Spleen (tissue), 11 donors: Measurements from ENCODE around the gene RNF130. TPM values are rescaled to one million over a fixed set of nuclear protein-coding genes. Genes with fewer than 3 reads are reported as not detected.

Experiments used
- DNase-seq: peaks from one replicate; pipeline ENCODE4 v3.0.0-alpha.2; 2020
- H3K27ac ChIP-seq, 8 donors: fragments of 200-600 bp; sonication (generic) in 7 of 8; 1 replicate in 4 of 8; 2 replicates in 4 of 8; pipeline versions ENCODE4 v1.5.0 to v1.8.0; 2016 to 2021; ENCODE audit warnings: inconsistent platforms in 4 of 8, mild to moderate bottlenecking in 4 of 8, moderate library complexity in 1 of 8
- H3K27me3 ChIP-seq, 7 donors: fragments of 200-600 bp; sonication (generic) in 6 of 7; replicated peaks in 1 of 7; 1 replicate in 4 of 7; 2 replicates in 3 of 7; pipeline versions ENCODE4 v1.5.0 to v1.8.0; 2016 to 2021; ENCODE audit warnings: inconsistent platforms in 3 of 7, mild to moderate bottlenecking in 1 of 7
- H3K36me3 ChIP-seq, 6 donors: fragments of 200-600 bp; sonication (generic) in 5 of 6; 1 replicate in 4 of 6; 2 replicates in 2 of 6; pipeline versions ENCODE4 v1.5.0 to v1.8.0; 2016 to 2021; ENCODE audit warnings: inconsistent platforms in 2 of 6
- H3K4me1 ChIP-seq, 6 donors: fragments of 200-600 bp; sonication (generic) in 5 of 6; 1 replicate in 3 of 6; 2 replicates in 3 of 6; pipeline versions ENCODE4 v1.5.0 to v1.8.0; 2016 to 2021; ENCODE audit warnings: inconsistent platforms in 3 of 6
- H3K4me3 ChIP-seq, 8 donors: fragments of 200-600 bp; sonication (generic) in 7 of 8; 1 replicate in 4 of 8; 2 replicates in 4 of 8; pipeline versions ENCODE4 v1.5.0 to v1.8.0; 2016 to 2021; ENCODE audit warnings: inconsistent platforms in 4 of 8, mild to moderate bottlenecking in 4 of 8, moderate library complexity in 2 of 8
- H3K9me3 ChIP-seq, 8 donors: fragments of 200-600 bp; sonication (generic) in 7 of 8; 1 replicate in 4 of 8; 2 replicates in 4 of 8; pipeline versions ENCODE4 v1.5.0 to v1.8.0; 2016 to 2021; ENCODE audit warnings: inconsistent platforms in 4 of 8
- POLR2A ChIP-seq, 3 donors: fragments of 450-650 bp; IDR thresholded peaks; one replicate each; pipeline ENCODE4 v1.5.1; 2017; ENCODE audit warnings: antibody characterized with exemption in 3 of 3, mild to moderate bottlenecking in 1 of 3
- POLR2AphosphoS5 ChIP-seq, 3 donors: sonication (generic); formaldehyde crosslinking; IDR thresholded peaks; one replicate each; pipeline ENCODE4 v1.5.1; 2017; ENCODE audit warnings: antibody characterized with exemption in 3 of 3
- whole genome bisulfite sequencing, 5 donors: extraction: QIAGEN DNeasy Blood & Tissue Kit in 3 of 5; methylation state at CpG; one replicate each; pipeline versions ENCODE4 v1.1.5 to v1.1.7; 2013 to 2018; 5-methylcytosine and 5-hydroxymethylcytosine counted together
- intact Hi-C: fragments of 100-400 bp; cut with DNase I; formaldehyde crosslinking; loops from one replicate; pipeline ENCODE4 v1.15.0; 2023; ENCODE audit warnings: low total_unique reads
- polyA plus RNA-seq, 3 donors: library from polyadenylated mRNA; stranded (reverse); fragments of 200-250 nt; gene quantifications; one replicate each; pipeline ENCODE4 v1.2.1, GENCODE V29; 2013
- total RNA-seq, 7 donors: library from RNA; depleted of rRNA in 3 of 7; stranded (reverse); fragments of >200 nt in 3 of 7; fragmentation: NEBNext Ultra II Directional in 4 of 7; extraction: Animal tissue kit (Norgen Biotek cat#: 25700) in 4 of 7; gene quantifications; one replicate each; pipeline versions ENCODE4 v1.1.0 to v1.2.1, GENCODE V29; 2016 to 2021
- TF ChIP-seq, protein P1 (sequence below), 11 experiments: fragments of 200-600 bp in 7 of 11; fragments of 450-650 bp in 4 of 11; sonication (generic) in 4 of 11; IDR thresholded peaks in 8 of 11; conservative IDR thresholded peaks in 3 of 11; 1 replicate in 7 of 11; 2 replicates in 4 of 11; pipeline versions ENCODE4 v1.4.0 to v1.8.0; 2016 to 2021; ENCODE audit warnings: antibody characterized with exemption in 11 of 11, inconsistent platforms in 4 of 11, mild to moderate bottlenecking in 1 of 11
- donor health status: healthy with polysubstance abuse.
- donor health status: DM: no; HTN: no; CAD: no; lungs with moderate emphysema.
- donor health status: DM: no; HTN: no; CAD: no.
- donor health status: Bipolar disorder and iron deficiency.
- donor health status: healthy.
- donor health status: DM: no; HTN: no; CAD: no.
- donor health status: DM: yes; HTN: yes; CAD: no.

RNF130 gene
- total and polyA plus RNA-seq, 10 donors, result 44.1 to 119 (median 82.7) TPM

GRCh38 chr5:180007582-180007981 lies 64.0 kb downstream of the RNF130 start:
- Histone ChIP-seq H3K27ac (peak overlapping the region in 1 of 8 donors; percentile 20), H3K36me3 (peaks cover 0 to 37% (median 13%) of the 10 kb centered on the region in 6 donors), H3K27me3 (no peaks in the 10 kb centered on the region), H3K4me1 (peaks cover 0 to 22% (median 2%) of the 10 kb centered on the region in 6 donors), H3K4me3 (no peak overlapping the region), H3K9me3 (no peaks in the 10 kb centered on the region)
- TF ChIP-seq, protein P1, sequence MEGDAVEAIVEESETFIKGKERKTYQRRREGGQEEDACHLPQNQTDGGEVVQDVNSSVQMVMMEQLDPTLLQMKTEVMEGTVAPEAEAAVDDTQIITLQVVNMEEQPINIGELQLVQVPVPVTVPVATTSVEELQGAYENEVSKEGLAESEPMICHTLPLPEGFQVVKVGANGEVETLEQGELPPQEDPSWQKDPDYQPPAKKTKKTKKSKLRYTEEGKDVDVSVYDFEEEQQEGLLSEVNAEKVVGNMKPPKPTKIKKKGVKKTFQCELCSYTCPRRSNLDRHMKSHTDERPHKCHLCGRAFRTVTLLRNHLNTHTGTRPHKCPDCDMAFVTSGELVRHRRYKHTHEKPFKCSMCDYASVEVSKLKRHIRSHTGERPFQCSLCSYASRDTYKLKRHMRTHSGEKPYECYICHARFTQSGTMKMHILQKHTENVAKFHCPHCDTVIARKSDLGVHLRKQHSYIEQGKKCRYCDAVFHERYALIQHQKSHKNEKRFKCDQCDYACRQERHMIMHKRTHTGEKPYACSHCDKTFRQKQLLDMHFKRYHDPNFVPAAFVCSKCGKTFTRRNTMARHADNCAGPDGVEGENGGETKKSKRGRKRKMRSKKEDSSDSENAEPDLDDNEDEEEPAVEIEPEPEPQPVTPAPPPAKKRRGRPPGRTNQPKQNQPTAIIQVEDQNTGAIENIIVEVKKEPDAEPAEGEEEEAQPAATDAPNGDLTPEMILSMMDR (IDR thresholded peaks at IDR 0.05 in 8 of 11, conservative IDR thresholded peaks at IDR 0.05 in 3 of 11), result no peak
- TF ChIP-seq POLR2A (IDR thresholded peaks at IDR 0.05), result no peak
- no peak for TF ChIP-seq POLR2AphosphoS5 (IDR thresholded peaks at IDR 0.05)
- intact Hi-C loops, result no loop called here
- no peak for DNase-seq
- 36 to 46% (median 41%) methylated on average over 8 of the region's 8 CpGs for WGBS, 5 donors

GRCh38 chr5:180006141-180006540 lies 65.4 kb downstream of the RNF130 start:
- peaks cover 0 to 22% (median 2%) of the 10 kb centered on the region in 6 donors for H3K4me1 ChIP-seq
- intact Hi-C loops, result no loop called here
- H3K27ac ChIP-seq, result no peak overlapping the region
- TF ChIP-seq, protein P1 (IDR thresholded peaks at IDR 0.05 in 8 of 11, conservative IDR thresholded peaks at IDR 0.05 in 3 of 11), result no peak
- TF ChIP-seq POLR2AphosphoS5 (IDR thresholded peaks at IDR 0.05) (no peak), POLR2A (IDR thresholded peaks at IDR 0.05) (no peak)
- DNase-seq, result no peak
- peaks cover 0 to 37% (median 10%) of the 10 kb centered on the region in 6 donors for H3K36me3 ChIP-seq
- no peak overlapping the region for H3K4me3 ChIP-seq
- H3K27me3 ChIP-seq, result no peaks in the 10 kb centered on the region
- H3K9me3 ChIP-seq, result no peaks in the 10 kb centered on the region

GRCh38 chr5:180003127-180003526 lies 68.4 kb downstream of the RNF130 start:
- H3K27me3 ChIP-seq, result no peaks in the 10 kb centered on the region
- H3K36me3 ChIP-seq, result peaks cover 0 to 26% (median 10%) of the 10 kb centered on the region in 6 donors
- no peak for DNase-seq
- intact Hi-C loops, result no loop called here
- WGBS, 5 donors, result 85 to 95% (median 92%) methylated on average over 7 of the region's 7 CpGs
- peaks cover 0 to 20% (median 1%) of the 10 kb centered on the region in 6 donors for H3K4me1 ChIP-seq
- no peak overlapping the region for H3K4me3 ChIP-seq
- H3K27ac ChIP-seq, result no peak overlapping the region
- TF ChIP-seq POLR2A (IDR thresholded peaks at IDR 0.05) (no peak), POLR2AphosphoS5 (IDR thresholded peaks at IDR 0.05) (no peak)
- TF ChIP-seq, protein P1 (IDR thresholded peaks at IDR 0.05 in 8 of 11, conservative IDR thresholded peaks at IDR 0.05 in 3 of 11), result no peak
- no peaks in the 10 kb centered on the region for H3K9me3 ChIP-seq

DNA sequence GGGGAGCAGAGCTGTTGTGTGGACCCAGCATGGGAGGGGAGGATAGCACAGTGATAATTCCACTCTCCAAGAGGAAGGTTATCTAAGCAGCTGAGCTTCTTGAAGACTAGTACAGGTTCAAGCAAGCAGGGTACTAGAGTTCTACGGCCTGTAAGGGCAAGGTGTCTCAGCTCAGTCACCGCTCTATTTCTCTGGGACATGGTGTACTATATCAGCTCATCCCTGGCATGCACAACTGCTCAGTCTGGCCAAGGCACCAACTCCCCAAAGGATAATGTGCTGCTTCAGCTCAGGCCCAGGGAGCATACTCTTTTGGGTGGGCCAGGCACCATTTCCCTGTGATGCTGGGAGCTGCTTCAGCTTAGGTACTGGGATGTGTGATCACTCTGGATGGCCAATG lies 69.8 kb downstream of the RNF130 start:
- H3K27me3 ChIP-seq, result no peaks in the 10 kb centered on the region
- H3K4me3 ChIP-seq, result no peak overlapping the region
- intact Hi-C loops, result no loop called here
- H3K27ac ChIP-seq, result no peak overlapping the region
- WGBS, 5 donors, result 77 to 100% (median 95%) methylated on average over 2 of the region's 2 CpGs
- peaks cover 0 to 6% (median 0%) of the 10 kb centered on the region in 6 donors for H3K4me1 ChIP-seq
- no peak for DNase-seq
- TF ChIP-seq POLR2A (IDR thresholded peaks at IDR 0.05), result no peak
- TF ChIP-seq, protein P1 (IDR thresholded peaks at IDR 0.05 in 8 of 11, conservative IDR thresholded peaks at IDR 0.05 in 3 of 11), result no peak
- TF ChIP-seq POLR2AphosphoS5 (IDR thresholded peaks at IDR 0.05), result no peak
- H3K36me3 ChIP-seq, result peaks cover 0 to 26% (median 10%) of the 10 kb centered on the region in 6 donors
- H3K9me3 ChIP-seq, result peaks cover 0 to under 1% (median 0%) of the 10 kb centered on the region in 8 donors
